ENCODE data around the gene CCL3. TPM values are rescaled to one million over a fixed set of nuclear protein-coding genes. Genes with fewer than 3 reads are reported as not detected.

The CCL3 gene
- total RNA-seq, 1 donor from 2014 or later, result 3.6 TPM

- Histone ChIP-seq H3K4me2 (ENCODE audit: low read length) (no peak overlapping the region), H3K4me3 (ENCODE audit: insufficient read depth, low read depth, low read length) (no peak overlapping the region), H3K4me1 (ENCODE audit: insufficient read depth, low read length) (no peaks in the 10 kb centered on the region), H3K27me3 (ENCODE audit: insufficient read depth, low read length) (no peaks in the 10 kb centered on the region), H3K36me3 (ENCODE audit: insufficient read depth, low read length) (no peaks in the 10 kb centered on the region), H2AFZ (ENCODE audit: low read depth, low read length) (no peak overlapping the region), H3K27ac (ENCODE audit: low read depth, low read length) (no peak overlapping the region), H3K79me2 (ENCODE audit: insufficient read depth, low read length) (no peaks in the 10 kb centered on the region), H3K9me3 (ENCODE audit: insufficient read depth, low read depth, low read length) (no peaks in the 10 kb centered on the region), H4K20me1 (ENCODE audit: insufficient read depth, low read length) (no peaks in the 10 kb centered on the region), H3K9ac (ENCODE audit: low read length) (no peak overlapping the region)
- H3K9me3 Mint-ChIP-seq (ENCODE audit: unreplicated experiment), result peaks cover 7% of the 10 kb centered on the region
- FAIRE-seq, result no peak
- H3K36me3 Mint-ChIP-seq (ENCODE audit: low read depth, unreplicated experiment), result no peaks in the 10 kb centered on the region
- H3K27ac Mint-ChIP-seq (ENCODE audit: unreplicated experiment), result no peak overlapping the region
- TF ChIP-seq EZH2 (IDR thresholded peaks at IDR 0.05; ENCODE audit: insufficient read depth, low read length) (no peak), CTCF (IDR thresholded peaks at IDR 0.05; ENCODE audit: insufficient read depth, low read depth, low read length) (no peak)
- H3K27me3 Mint-ChIP-seq (ENCODE audit: low read depth, unreplicated experiment), result no peaks in the 10 kb centered on the region
- no peak overlapping the region for H3K4me3 Mint-ChIP-seq (ENCODE audit: unreplicated experiment)
- no peak for DNase-seq (ENCODE audit: low read depth)
- no peaks in the 10 kb centered on the region for H3K4me1 Mint-ChIP-seq (ENCODE audit: low read depth, unreplicated experiment)
Observed at GRCh38 chr17:36048066-36048465, 41.9 kb downstream of the CCL3 start.

Other genes starting within 250 kb of the CCL3 start
- gene HEATR9, start 221.3 kb downstream of the CCL3 start, total RNA-seq, result not detected in 2 replicates
- gene CCL5, start 209.8 kb downstream of the CCL3 start, total RNA-seq, result 71.3 and 95.8 TPM in 2 replicates
- gene RDM1, start 159.4 kb downstream of the CCL3 start, total RNA-seq, result not detected in 2 replicates
- gene LYZL6, start 146.4 kb downstream of the CCL3 start, total RNA-seq, result not detected in 2 replicates
- not detected in 2 replicates for gene CCL16, start 108.6 kb downstream of the CCL3 start, total RNA-seq
- not detected in 2 replicates for gene CCL14, start 103.4 kb downstream of the CCL3 start, total RNA-seq
- not detected in 2 replicates for gene CCL15, start 88.6 kb downstream of the CCL3 start, total RNA-seq
- not detected in 2 replicates for gene CCL23, start 72.2 kb downstream of the CCL3 start, total RNA-seq
- gene CCL18, start 25.9 kb downstream of the CCL3 start, total RNA-seq, result not detected in 2 replicates
- 21.8 and 23.4 TPM in 2 replicates for gene CCL4, start 13.7 kb upstream of the CCL3 start, total RNA-seq
- 6.3 and 9.8 TPM in 2 replicates for gene TBC1D3B, start 86.5 kb upstream of the CCL3 start, total RNA-seq
- 1.7 and 2.2 TPM in 2 replicates for gene CCL3L1, start 106.6 kb upstream of the CCL3 start, total RNA-seq
- 48.9 TPM in 2 replicates for gene CCL4L2, start 120.9 kb upstream of the CCL3 start, total RNA-seq
- 0.11 and 0.58 TPM in 2 replicates for gene TBC1D3I, start 174.4 kb upstream of the CCL3 start, total RNA-seq
- gene TBC1D3G, start 233.7 kb upstream of the CCL3 start, total RNA-seq, result not detected in 2 replicates

Measured in astrocyte (in vitro differentiated cells and primary cell).